ENCODE data around the gene DDX60. TPM values are rescaled to one million over a fixed set of nuclear protein-coding genes. Genes with fewer than 3 reads are reported as not detected.
"Not testable (repeated sequence)": the region's sequence is repeated elsewhere in the genome, so short reads cannot be mapped to it uniquely, and the experiment has no call there.

Gene DDX60
- total RNA-seq, 1 donor from 2014 or later = 27.6 TPM

- peaks cover 35% of the 10 kb centered on the region for H3K36me3 ChIP-seq
- H3K27ac ChIP-seq = no peak overlapping the region
- ATAC-seq (no peak), DNase-seq (no peak)
- no peaks in the 10 kb centered on the region for H3K9me3 ChIP-seq
- no peak for TF ChIP-seq CTCF (IDR thresholded peaks at IDR 0.05)
- H3K4me1 ChIP-seq = no peaks in the 10 kb centered on the region
- intact Hi-C loops (cut with DNase I) = no loop called here
- no peak overlapping the region for H3K4me3 ChIP-seq
- no peaks in the 10 kb centered on the region for H3K27me3 ChIP-seq
These were observed 8.8 kb downstream of the DDX60 start for GRCh38 chr4:168309781-168310180.

GRCh38 chr4:168308912-168309311 is 9.6 kb downstream of the DDX60 start:
- intact Hi-C loops (cut with DNase I) = no loop called here
- no peak overlapping the region for H3K4me3 ChIP-seq
- peaks cover 44% of the 10 kb centered on the region for H3K36me3 ChIP-seq
- no peak for DNase-seq
- no peak for ATAC-seq
- H3K27ac ChIP-seq = no peak overlapping the region
- no peaks in the 10 kb centered on the region for H3K27me3 ChIP-seq
- no peaks in the 10 kb centered on the region for H3K4me1 ChIP-seq
- H3K9me3 ChIP-seq = no peaks in the 10 kb centered on the region
- no peak for TF ChIP-seq CTCF (IDR thresholded peaks at IDR 0.05)

GRCh38 chr4:168306476-168306875 is 12.1 kb downstream of the DDX60 start:
- peaks cover 61% of the 10 kb centered on the region for H3K36me3 ChIP-seq
- H3K27me3 ChIP-seq = no peaks in the 10 kb centered on the region
- no peak overlapping the region for H3K27ac ChIP-seq
- ATAC-seq (no peak), DNase-seq (no peak)
- H3K4me3 ChIP-seq = no peak overlapping the region
- TF ChIP-seq CTCF (IDR thresholded peaks at IDR 0.05) = no peak
- no peaks in the 10 kb centered on the region for H3K4me1 ChIP-seq
- intact Hi-C loops (cut with DNase I) = no loop called here
- no peaks in the 10 kb centered on the region for H3K9me3 ChIP-seq

- DNase-seq = no peak
- H3K4me3 ChIP-seq = no peak overlapping the region
- no peak for ATAC-seq
- H3K27me3 ChIP-seq = no peaks in the 10 kb centered on the region
- no peak for TF ChIP-seq CTCF (IDR thresholded peaks at IDR 0.05)
- H3K27ac ChIP-seq = no peak overlapping the region
- peaks cover 70% of the 10 kb centered on the region for H3K36me3 ChIP-seq
- no peaks in the 10 kb centered on the region for H3K9me3 ChIP-seq
- H3K4me1 ChIP-seq = no peaks in the 10 kb centered on the region
- intact Hi-C loops (cut with DNase I) = no loop called here
These were observed 13.7 kb downstream of the DDX60 start for GRCh38 chr4:168304744-168305459.

- H3K4me1 ChIP-seq; DNase-seq; ATAC-seq; H3K4me3 ChIP-seq; H3K27me3 ChIP-seq; H3K9me3 ChIP-seq; H3K27ac ChIP-seq; intact Hi-C loops (cut with DNase I): not testable (repeated sequence)
- H3K36me3 ChIP-seq = peaks cover 74% of the 10 kb centered on the region
These were observed 15.1 kb downstream of the DDX60 start for GRCh38 chr4:168303430-168303829.

- intact Hi-C loops (cut with DNase I) = no loop called here
- H3K36me3 ChIP-seq = peaks cover 31% of the 10 kb centered on the region
These were observed 25.1 kb downstream of the DDX60 start for GRCh38 chr4:168293386-168293975.

More at GRCh38 chr4:168293386-168293975, 25.1 kb downstream of the DDX60 start:
- ATAC-seq (no peak), DNase-seq (no peak)
- no peak overlapping the region for H3K27ac ChIP-seq
- H3K9me3 ChIP-seq = no peaks in the 10 kb centered on the region
- no peaks in the 10 kb centered on the region for H3K4me1 ChIP-seq
- no peak overlapping the region for H3K4me3 ChIP-seq
- no peaks in the 10 kb centered on the region for H3K27me3 ChIP-seq
- TF ChIP-seq CTCF (IDR thresholded peaks at IDR 0.05) = no peak
